ENCODE results near the gene BBS12.

BBS12 gene

DNA sequence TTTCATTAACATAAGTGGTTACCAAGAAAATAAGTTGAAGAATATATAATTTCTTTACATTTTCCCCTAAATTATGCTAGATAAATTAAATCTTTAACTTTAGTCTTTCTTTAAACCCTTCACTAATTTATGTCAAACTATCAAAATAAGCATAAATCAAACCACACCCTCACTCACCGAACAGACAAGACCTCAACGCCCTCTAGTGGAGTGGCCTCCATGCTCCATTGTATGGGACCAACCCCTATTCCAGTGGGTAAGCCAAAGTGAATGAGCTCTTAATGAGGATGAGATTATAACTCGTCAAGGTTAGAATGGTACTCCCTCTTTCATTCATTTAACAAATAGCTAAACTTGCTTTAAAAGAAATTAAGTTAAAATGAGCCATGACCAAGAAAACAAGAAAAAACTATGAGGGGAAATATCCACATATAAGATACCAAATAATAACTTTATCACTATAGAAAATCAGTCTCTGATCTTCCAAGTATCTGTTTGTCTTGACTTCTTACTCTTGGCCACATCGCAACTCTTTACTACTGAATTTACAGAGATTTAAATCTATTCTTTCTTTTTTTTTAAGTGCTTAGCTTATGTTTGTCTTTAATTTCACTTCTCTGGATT is 15.6 kb upstream of the BBS12 start:
- DNase-seq: peak; percentile 56

DNA sequence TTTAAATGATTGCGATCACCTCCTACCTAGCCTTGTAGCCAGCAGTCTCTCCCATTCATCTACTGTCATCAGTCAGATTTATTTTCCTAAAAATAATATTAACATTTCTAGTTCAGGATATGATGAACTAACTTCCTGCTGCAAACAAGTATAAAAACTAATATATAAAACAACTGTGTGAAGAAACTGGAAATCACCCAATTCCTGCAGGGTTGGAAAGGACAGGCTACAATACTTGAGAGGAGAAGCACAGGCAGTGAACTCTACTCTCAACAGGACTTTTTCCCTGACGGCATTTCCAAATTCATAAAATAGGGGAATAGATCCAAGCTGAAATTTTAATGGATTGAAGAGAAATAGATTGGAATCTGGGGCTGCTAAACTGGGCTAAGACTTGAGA is 14.2 kb upstream of the BBS12 start:
- no peak for DNase-seq

- DNase-seq: no peak
These were observed 10.2 kb upstream of the BBS12 start for GRCh38 chr4:122722256-122722655.

GRCh38 chr4:122728856-122729255 is 3.6 kb upstream of the BBS12 start:
- DNase-seq: no peak

DNA sequence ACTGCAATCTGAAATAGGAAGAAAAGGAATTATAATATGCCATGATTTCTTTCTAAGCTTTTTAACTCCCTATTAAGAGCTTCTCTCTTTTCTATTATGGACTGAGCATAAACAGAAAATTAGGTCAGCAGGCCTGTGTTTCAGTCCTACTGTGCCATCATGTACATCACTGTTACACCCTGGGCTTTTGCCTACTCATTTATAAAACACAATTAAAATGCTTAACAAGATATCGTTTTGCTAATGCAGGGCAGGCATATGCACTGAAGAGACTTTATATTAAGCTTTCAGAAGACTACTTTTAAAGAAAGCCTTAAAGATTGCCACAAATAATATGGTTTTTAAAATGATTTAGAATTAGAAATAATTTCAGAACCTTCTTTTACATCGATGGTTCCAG is 828 bp upstream of the BBS12 start:
- no peak for DNase-seq

GRCh38 chr4:122733787-122734120 is 1.2 kb downstream of the BBS12 start:
- no peak for DNase-seq

DNA sequence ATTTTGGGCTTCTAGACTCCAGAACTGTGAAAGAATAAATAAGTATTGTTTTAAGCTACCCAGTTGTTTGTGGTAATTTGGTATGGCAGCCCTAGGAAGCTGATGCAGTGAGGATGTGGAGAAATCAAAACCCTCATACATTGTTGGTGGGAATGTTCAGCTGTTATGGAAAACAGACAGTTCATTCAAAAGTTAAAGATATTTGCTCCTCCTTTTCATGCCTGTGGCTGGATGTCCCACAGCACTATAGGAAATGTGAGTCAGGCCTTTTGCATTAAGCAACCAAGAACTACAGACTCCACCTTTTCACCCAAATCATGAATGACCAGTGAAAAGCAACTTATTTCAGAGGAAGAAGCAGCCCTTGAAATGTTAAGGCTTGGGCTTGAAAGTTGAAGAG is 6.7 kb downstream of the BBS12 start:
- no peak for DNase-seq

DNA sequence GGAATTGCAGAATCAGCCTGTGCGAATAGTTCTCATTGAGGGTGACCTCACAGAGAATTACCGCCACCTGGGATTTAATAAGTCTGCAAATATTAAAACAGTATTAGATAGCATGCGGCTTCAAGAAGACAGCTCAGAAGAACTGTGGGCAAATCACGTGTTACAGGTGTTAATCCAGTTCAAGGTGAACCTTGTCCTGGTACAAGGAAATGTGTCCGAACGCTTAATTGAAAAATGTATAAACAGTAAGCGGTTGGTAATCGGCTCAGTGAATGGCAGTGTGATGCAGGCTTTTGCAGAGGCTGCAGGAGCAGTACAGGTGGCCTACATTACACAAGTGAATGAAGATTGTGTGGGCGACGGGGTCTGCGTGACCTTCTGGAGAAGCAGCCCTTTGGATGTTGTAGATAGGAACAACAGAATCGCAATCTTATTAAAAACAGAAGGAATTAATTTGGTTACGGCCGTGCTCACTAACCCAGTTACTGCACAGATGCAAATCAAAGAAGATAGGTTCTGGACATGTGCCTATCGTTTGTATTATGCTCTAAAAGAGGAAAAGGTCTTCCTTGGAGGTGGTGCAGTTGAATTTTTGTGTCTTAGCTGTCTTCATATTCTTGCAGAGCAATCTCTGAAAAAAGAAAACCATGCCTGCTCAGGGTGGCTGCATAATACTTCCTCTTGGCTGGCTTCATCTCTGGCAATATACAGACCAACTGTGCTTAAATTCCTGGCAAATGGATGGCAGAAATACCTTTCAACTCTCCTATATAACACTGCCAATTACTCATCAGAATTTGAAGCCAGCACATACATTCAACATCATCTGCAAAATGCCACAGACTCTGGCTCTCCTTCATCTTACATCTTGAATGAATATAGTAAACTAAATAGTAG is 10.7 kb downstream of the BBS12 start:
- no peak for DNase-seq

- no peak for DNase-seq
These were observed 11.7 kb downstream of the BBS12 start for GRCh38 chr4:122744229-122744628.

DNA sequence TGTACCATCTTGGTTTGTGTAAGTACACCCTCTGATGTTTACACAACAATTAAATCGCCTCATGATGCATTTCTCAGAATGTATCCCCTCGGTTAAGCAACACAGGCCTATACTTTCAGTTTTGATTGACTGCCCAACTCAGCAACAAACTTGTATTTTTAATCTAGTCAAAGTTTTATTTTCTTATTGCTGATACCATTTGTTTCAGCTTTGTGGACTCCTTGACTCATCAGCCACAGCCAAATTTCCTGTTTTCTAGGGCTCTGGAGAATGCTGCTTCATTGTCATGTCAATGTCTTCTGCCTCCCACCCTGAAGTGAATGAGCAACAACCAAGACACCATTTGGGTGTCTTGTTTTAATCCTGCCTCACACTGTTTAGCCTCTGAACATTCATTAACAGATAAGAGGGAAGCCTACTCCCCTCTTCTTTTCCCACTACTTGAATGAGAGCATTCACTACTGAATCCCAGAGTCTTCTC is 14.0 kb downstream of the BBS12 start:
- no peak for DNase-seq

GRCh38 chr4:122747068-122747467 is 14.6 kb downstream of the BBS12 start:
- no peak for DNase-seq

- no peak for DNase-seq
These were observed 15.4 kb downstream of the BBS12 start for GRCh38 chr4:122747883-122748282.

GRCh38 chr4:122749704-122750454 is 17.4 kb downstream of the BBS12 start:
- DNase-seq: no peak

- DNase-seq: no peak
These were observed 23.2 kb downstream of the BBS12 start for GRCh38 chr4:122755675-122756074.

DNA sequence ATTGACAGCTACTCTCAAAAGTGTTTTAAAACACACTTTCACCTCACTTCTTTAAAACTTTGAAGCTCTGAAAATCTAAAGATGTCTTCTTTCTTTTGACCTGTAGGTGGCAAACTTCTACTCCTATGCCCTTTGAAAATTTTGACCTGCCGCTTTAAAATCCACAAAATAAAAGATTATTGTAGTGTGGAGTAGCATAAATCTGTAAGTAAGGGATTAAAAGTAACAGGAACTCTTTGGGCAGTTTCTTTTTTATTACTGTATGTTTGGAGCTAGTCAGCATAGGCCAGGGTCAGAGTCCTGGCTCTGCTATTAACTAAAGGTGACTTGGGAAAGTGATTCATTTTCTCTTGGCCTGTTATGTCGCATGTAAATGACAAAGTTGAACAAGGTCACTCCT is 25.5 kb downstream of the BBS12 start:
- DNase-seq: no peak

- no peak for DNase-seq
These were observed 27.3 kb downstream of the BBS12 start for GRCh38 chr4:122759639-122760310.

DNA sequence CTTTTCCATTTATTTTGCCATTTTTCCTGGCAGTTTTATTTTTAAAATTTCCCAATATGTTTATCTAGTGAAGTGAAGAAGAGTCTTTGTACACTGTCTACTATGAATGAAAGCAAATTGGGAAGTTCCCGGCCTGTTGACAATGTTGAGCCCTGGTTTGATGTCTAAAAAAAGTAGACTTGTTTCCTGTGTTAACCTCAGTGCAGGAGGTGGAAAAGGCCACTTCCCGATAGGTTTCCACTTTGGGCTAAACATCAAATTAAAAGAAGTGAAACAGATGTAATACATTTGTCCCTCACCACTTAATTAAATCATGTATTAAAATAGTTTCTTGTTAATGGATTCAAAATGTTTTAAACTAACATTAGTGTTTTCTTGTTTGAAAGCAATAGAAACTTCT is 30.0 kb downstream of the BBS12 start:
- DNase-seq: no peak

DNA sequence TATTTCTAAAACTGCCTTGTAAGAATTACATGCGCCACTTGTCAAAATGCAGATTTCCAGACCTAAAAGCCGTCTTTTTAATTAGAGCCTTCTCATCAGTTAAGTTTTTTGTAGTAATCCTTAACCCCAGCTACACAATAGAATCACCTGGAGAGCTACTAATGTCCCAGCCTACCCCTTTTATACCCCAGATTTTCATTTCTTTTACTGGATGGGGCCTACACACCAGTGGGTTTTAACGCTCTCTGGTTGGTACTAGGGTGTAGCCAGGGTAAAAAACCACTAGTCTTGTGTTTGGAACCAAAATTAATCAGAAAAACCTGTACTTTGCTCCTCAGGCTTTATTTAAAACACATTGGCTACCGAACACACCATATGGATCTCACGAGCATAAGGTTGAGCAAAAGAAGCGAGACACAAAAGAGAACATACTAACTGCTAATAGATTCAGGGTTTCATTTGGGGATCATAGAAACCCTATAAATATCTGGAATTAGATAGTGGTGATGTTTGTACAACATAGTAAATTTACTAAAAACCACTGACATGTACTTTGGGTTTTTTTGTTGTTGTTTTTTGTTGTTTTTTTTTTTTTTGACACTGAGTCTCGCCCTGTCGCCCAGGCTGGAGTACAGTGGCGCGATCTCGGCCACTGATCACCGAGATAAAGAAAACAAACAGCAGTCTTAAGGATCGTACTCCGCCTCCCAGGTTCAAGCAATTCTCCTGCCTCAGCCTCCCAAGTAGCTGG is 30.6 kb downstream of the BBS12 start:
- no peak for DNase-seq

DNA sequence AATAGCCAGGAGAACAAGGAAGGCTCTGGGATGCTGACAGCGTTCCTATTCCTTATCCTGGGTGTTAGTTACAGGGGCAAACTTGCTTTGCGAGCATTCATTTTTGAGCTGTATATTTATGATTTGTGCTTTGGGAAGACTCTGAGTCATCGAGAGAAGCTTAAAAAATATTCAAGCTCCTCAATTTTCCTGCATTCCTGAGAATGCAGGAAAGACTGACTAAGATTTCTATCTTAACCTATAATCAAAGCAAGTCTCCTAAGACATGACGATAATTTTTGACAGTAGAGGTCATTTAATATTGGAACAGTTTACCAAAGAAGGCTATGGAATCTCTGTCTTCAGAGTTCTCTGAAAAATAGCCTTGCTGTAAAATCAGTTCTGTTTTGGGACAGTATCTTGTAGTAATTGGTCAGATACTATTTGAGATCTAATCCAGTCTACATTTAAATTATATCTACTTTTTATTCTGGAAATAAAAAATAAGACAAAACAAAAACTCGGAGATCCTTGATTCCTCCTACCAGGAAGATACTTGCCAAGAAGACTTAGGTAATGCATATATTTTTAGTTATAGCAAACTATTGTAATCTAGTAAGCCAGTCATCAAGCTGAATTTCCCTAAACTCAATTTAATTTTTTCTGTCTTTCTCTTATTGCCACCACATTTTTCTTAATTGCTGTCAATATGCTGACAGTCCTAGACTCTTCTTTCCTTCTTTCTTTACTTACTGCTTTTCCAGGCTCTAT is 31.7 kb downstream of the BBS12 start:
- no peak for DNase-seq

- DNase-seq: no peak
These were observed 32.3 kb downstream of the BBS12 start for GRCh38 chr4:122764821-122765215.

DNA sequence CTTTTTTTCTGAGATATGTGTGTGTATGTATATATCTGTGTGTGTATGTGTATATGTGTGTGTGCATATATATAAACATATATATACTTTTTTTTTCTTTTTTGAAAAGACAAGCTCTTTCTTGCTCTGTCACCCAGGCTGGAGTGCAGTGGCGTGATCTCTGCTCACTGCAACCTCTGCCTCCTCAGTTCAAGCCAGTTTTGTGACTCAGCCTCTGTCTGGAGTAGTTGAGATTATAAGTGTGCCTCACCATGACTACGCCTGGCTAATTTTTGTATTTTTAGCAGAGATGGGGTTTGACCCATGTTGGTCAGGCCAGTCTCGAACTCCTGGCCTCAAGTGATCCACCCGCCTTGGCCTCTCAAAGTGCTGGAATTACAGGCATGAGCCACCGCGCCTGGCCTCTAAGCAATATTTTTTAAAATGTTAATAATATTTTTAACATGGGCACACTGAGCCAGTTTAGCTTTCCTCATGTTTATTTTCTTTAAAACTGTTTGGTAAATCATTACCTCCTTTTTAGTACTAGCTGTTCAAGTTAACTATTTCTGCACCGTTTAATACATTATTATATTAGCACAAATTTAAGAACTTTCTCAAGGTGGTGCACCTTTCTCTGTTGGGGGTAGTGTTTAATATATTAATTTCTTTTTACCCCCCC is 33.3 kb downstream of the BBS12 start:
- DNase-seq: no peak
